GM18909 (cell line): Measurements from ENCODE around the gene IL1RAPL2.

Experiments used
- ATAC-seq: cut with Tn5 transposase; IDR thresholded peaks from one replicate; pipeline ENCODE4 v1.9.1; 2021; ENCODE audit warnings: mild to moderate bottlenecking; ENCODE audit not compliant: unreplicated experiment, poor library complexity

IL1RAPL2 gene

DNA sequence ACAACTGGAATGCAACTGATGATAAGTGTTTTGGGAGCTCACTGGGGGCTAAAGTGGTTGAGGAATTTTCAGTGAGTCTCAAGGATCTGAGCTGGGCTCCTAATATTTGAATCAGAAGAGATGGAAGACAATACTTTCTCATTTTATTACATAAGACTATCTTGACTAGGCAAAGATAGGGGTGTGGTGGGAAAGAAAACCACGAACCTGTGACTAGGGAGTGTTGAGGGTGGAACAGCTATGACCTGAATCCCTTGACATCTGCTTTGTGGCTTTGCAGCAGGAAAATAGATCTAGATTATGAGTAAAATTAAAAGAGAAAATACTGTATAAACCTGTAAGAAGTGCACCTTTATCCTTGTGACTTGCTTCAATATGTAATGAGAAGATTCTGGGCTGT lies 949.6 kb downstream of the IL1RAPL2 start:
- ATAC-seq: no peak

GRCh38 chrX:105526431-105526830 lies 960.4 kb downstream of the IL1RAPL2 start:
- ATAC-seq: no peak

- ATAC-seq: no peak
Observed at GRCh38 chrX:105527759-105528158, 961.8 kb downstream of the IL1RAPL2 start.

- ATAC-seq: no peak
Observed at GRCh38 chrX:105533951-105534350, 968.0 kb downstream of the IL1RAPL2 start.

GRCh38 chrX:105543283-105543682 lies 977.3 kb downstream of the IL1RAPL2 start:
- no peak for ATAC-seq

- no peak for ATAC-seq
Observed at GRCh38 chrX:105550043-105550663, 984.2 kb downstream of the IL1RAPL2 start.

DNA sequence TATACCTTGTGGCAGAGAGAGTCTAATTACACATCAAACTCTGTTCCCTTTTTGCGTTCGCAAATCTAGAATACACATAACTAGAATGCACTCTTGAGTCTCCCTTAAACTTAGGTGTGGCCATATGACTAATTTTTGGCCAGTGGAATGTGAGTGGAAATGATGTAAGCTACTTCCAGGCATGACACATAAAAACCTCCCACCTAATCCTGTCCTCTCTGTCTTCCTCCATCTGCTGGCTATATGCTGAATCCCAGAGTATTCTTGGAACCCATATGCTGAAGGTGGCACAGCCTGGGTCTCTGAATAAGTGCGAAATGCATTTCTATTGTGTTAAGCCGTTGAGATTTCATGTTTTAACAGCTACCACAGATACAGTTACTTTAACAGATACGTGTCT lies 986.4 kb downstream of the IL1RAPL2 start:
- ATAC-seq: no peak

GRCh38 chrX:105553118-105553517 lies 987.1 kb downstream of the IL1RAPL2 start:
- ATAC-seq: no peak

- ATAC-seq: no peak
Observed at GRCh38 chrX:105564501-105564900, 998.5 kb downstream of the IL1RAPL2 start.

- no peak for ATAC-seq
Observed at GRCh38 chrX:105565856-105566255, 999.9 kb downstream of the IL1RAPL2 start.

DNA sequence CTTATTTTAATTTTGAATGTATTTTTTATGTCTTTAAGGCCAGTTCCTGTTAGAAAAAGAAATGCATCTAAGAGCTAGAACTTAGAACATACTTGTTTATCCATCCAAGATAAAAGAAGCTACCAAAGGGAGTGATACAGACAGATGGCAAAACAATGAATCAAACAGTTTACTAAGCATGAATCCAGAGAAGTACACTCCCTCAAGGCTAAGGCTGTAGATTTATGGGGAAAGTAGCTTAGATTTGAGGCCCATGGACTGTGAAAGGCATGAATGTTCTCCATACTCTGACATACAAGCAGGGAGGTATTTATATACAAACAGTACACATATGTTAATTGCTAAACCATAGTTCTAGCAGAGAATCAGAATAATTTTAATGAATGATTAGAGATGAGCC lies 1001.1 kb downstream of the IL1RAPL2 start:
- no peak for ATAC-seq

- ATAC-seq: no peak
Observed at GRCh38 chrX:105608745-105609144, 1042.7 kb downstream of the IL1RAPL2 start.

DNA sequence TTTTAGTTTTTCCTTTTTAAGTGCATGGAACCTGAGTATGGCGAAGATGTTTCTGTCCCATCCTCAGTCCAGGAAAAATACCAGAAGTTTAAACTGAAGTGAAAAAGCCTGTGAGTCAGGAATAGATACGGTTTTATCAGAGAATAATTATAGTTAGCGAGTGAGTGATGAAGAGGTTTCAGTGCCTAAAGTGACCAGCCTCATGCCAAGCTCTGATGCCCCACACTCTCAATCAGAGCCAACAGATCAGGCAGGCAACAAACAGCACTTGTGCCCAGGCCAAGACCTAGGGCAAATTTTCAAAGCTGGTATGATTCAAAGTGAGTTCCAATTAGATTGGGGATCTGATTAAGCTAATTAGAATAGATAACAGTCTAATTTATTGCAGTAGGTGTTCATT lies 1043.5 kb downstream of the IL1RAPL2 start:
- ATAC-seq: no peak

- no peak for ATAC-seq
Observed at GRCh38 chrX:105610411-105610810, 1044.4 kb downstream of the IL1RAPL2 start.

GRCh38 chrX:105618393-105619101 lies 1052.5 kb downstream of the IL1RAPL2 start:
- ATAC-seq: no peak

- no peak for ATAC-seq
Observed at GRCh38 chrX:105634180-105634579, 1068.2 kb downstream of the IL1RAPL2 start.

GRCh38 chrX:105635794-105636193 lies 1069.8 kb downstream of the IL1RAPL2 start:
- no peak for ATAC-seq

GRCh38 chrX:105636667-105637066 lies 1070.7 kb downstream of the IL1RAPL2 start:
- ATAC-seq: no peak

DNA sequence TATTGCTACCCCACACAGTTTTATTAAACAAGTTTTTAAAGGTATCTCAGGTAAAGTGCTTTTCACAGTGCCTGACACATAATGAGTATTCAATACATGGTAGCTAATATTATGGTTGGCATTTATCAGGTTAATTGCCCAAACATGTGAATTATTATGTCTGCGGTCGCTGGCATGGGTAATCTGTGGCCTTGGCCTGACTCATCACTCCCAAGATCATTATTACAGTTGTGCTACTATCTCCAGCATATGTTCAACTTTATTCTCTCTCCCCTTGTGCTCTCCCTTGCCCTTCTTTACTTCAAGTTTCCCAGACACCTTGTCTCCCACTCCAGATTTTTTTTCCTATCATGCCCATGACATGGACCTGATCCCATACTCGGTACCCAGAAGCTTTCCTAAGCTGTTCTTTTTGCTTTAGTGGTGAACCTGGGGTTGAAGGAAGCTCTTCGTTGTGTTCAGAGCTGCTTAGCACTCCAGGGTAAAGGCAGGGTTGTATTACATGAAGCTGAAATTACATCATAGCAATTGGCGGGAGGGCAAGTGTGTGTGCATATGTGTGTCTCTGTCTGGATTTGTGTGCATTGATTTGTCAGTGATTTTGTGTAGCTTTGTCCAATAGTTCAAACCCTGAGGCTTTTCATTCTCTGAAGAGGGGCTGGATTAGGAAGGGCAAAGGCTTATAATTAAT lies 1079.8 kb downstream of the IL1RAPL2 start:
- ATAC-seq: no peak

- ATAC-seq: no peak
Observed at GRCh38 chrX:105646592-105647372, 1080.8 kb downstream of the IL1RAPL2 start.

DNA sequence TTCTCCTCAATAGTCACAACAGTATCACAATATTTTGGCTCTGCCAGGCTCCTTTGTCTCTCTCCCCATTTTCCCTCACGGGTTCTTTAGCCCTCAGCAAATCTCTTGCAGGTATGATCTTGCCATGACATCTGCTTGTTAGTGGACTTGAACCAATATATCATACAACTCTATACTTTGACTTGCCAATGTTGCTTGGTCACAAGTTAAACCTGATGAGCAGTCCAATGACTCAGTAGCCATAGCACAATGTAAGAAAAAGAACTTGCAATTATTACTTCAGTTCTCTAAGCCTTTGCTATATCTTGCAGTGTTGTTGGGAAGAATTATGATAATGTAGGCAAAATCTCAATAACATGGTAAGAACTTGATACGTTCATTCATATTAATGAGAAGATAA lies 1081.8 kb downstream of the IL1RAPL2 start:
- ATAC-seq: no peak
